HFF-Myc (cell line): ENCODE data around the gene PEMT.

Experiments
- DNase-seq: peaks from one replicate; pipeline ENCODE4 v3.0.0-alpha.2; 2011; ENCODE audit warnings: low read depth; ENCODE audit errors: extremely low read depth
- H3K4me3 ChIP-seq: replicated peaks from 2 replicates; pipeline ENCODE4 v1.5.1; 2011; ENCODE audit warnings: low read depth, mild to moderate bottlenecking, control low read depth, low read length
- CTCF ChIP-seq: IDR thresholded peaks from 2 replicates; pipeline ENCODE4 v1.5.1; 2012; ENCODE audit warnings: mild to moderate bottlenecking, low read depth, low read length, control low read depth; ENCODE audit errors: missing control alignments

PEMT gene

GRCh38 chr17:17462048-17462824 is 129.3 kb downstream of the PEMT start:
- no peak for TF ChIP-seq CTCF
- DNase-seq: no peak
- no peak overlapping the region for H3K4me3 ChIP-seq

- no peak overlapping the region for H3K4me3 ChIP-seq
- no peak for TF ChIP-seq CTCF
- no peak for DNase-seq
These were observed 131.5 kb downstream of the PEMT start for GRCh38 chr17:17460038-17460437.

GRCh38 chr17:17457680-17458079 is 133.8 kb downstream of the PEMT start:
- no peak for DNase-seq
- TF ChIP-seq CTCF: no peak
- no peak overlapping the region for H3K4me3 ChIP-seq

GRCh38 chr17:17456251-17456650 is 135.3 kb downstream of the PEMT start:
- no peak for TF ChIP-seq CTCF
- no peak for DNase-seq
- no peak overlapping the region for H3K4me3 ChIP-seq
